Calu3 (cell line): ENCODE measurements around the gene GRIP1. TPM values are rescaled to one million over a fixed set of nuclear protein-coding genes. Genes with fewer than 3 reads are reported as not detected.
"Not testable (repeated sequence)": the region's sequence is repeated elsewhere in the genome, so short reads cannot be mapped to it uniquely, and the experiment has no call there.

ENCODE experiments used
- BruUV-seq: library from RNA; stranded (reverse); fragments of 400-500 nt; replicated peaks from 2 replicates; lab custom pipeline; 2021; lab: Mats Ljungman, UMichigan
- CTCF ChIA-PET: fragments of 300-600 bp; sonication (Branson Sonifier 250); formaldehyde crosslinking; loops from one replicate; lab custom pipeline; 2022; ENCODE audit warnings: antibody characterized with exemption; lab: Charles Lee
- DNase-seq: peaks from one replicate; pipeline ENCODE4 v3.0.0; 2022
- H3K27ac Mint-ChIP-seq: one replicate; pipeline ENCODE4 v1.8.0; 2022; ENCODE audit warnings: mixed read lengths; ENCODE audit not compliant: unreplicated experiment
- H3K27me3 Mint-ChIP-seq: one replicate; pipeline ENCODE4 v1.8.0; 2022; ENCODE audit warnings: mixed read lengths; ENCODE audit not compliant: unreplicated experiment
- H3K36me3 Mint-ChIP-seq: one replicate; pipeline ENCODE4 v1.8.0; 2022; ENCODE audit warnings: mild to moderate bottlenecking, moderate library complexity, mixed read lengths; ENCODE audit not compliant: insufficient read depth, unreplicated experiment
- H3K4me1 Mint-ChIP-seq: one replicate; pipeline ENCODE4 v1.8.0; 2022; ENCODE audit warnings: mild to moderate bottlenecking, low read depth, mixed read lengths; ENCODE audit not compliant: unreplicated experiment
- H3K4me3 Mint-ChIP-seq: one replicate; pipeline ENCODE4 v1.8.0; 2022; ENCODE audit warnings: mild to moderate bottlenecking, low read depth, moderate library complexity, mixed read lengths; ENCODE audit not compliant: unreplicated experiment
- H3K9me3 Mint-ChIP-seq: one replicate; pipeline ENCODE4 v1.8.0; 2022; ENCODE audit warnings: low read depth, mixed read lengths; ENCODE audit not compliant: unreplicated experiment
- CTCF ChIP-seq: fragments of 200-600 bp; IDR thresholded peaks from one replicate; pipeline ENCODE4 v1.8.0; 2022; ENCODE audit warnings: antibody characterized with exemption; ENCODE audit not compliant: unreplicated experiment
- intact Hi-C: fragments of 100-400 bp; cut with micrococcal nuclease; formaldehyde crosslinking; loops from one replicate; pipeline ENCODE4 v1.10.0; 2022; ENCODE audit not compliant: unreplicated experiment
- total RNA-seq: library from RNA; stranded (reverse); gene quantifications from 2 replicates; pipeline ENCODE4 v1.2.3, GENCODE V29; 2022

GRIP1 gene
- total RNA-seq, 1 experiment from 2014 or later, result 47.4 TPM

GRCh38 chr12:66500841-66501240 lies 178.0 kb downstream of the GRIP1 start:
- Mint-ChIP-seq H3K27me3 (no peaks in the 10 kb centered on the region), H3K9me3 (peaks cover 2% of the 10 kb centered on the region)
- BruUV-seq, result no TSS peak

DNA sequence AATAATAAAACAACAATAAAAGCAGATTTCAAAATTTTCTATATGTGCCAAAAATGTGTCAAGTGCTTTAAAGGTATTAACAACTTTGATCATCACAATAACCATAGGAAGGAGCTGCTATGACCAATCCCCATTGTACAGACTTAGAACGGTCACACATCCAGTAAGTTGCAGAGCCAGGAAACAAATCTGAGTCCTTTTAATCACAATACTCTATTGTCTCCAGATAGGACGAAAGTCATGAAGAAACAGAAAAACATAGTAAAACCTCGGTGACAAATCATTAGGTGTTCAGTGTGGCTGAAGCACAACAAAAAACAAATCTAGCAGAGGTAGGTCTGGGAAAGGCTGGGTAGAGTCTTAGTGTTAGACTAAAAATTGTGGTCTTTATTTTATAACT lies 178.8 kb downstream of the GRIP1 start:
- H3K27me3 Mint-ChIP-seq, result no peaks in the 10 kb centered on the region
- no peak for TF ChIP-seq CTCF
- intact Hi-C loops, result no loop called here
- peak overlapping the region; percentile 12 for H3K4me3 Mint-ChIP-seq
- peaks cover 45% of the 10 kb centered on the region for H3K4me1 Mint-ChIP-seq
- H3K36me3 Mint-ChIP-seq, result no peaks in the 10 kb centered on the region
- CTCF ChIA-PET, result no interaction called here
- peak overlapping the region; percentile 94 for H3K27ac Mint-ChIP-seq
- BruUV-seq, result no TSS peak
- peaks cover 2% of the 10 kb centered on the region for H3K9me3 Mint-ChIP-seq
- DNase-seq, result peak; percentile 15

More at GRCh38 chr12:66500841-66501240, 178.0 kb downstream of the GRIP1 start:
- no peak overlapping the region for H3K4me3 Mint-ChIP-seq
- peak overlapping the region; percentile 94 for H3K27ac Mint-ChIP-seq
- H3K36me3 Mint-ChIP-seq, result no peaks in the 10 kb centered on the region
- CTCF ChIA-PET, result no interaction called here
- intact Hi-C loops, result no loop called here
- peaks cover 45% of the 10 kb centered on the region for H3K4me1 Mint-ChIP-seq
- no peak for TF ChIP-seq CTCF
- no peak for DNase-seq

DNA sequence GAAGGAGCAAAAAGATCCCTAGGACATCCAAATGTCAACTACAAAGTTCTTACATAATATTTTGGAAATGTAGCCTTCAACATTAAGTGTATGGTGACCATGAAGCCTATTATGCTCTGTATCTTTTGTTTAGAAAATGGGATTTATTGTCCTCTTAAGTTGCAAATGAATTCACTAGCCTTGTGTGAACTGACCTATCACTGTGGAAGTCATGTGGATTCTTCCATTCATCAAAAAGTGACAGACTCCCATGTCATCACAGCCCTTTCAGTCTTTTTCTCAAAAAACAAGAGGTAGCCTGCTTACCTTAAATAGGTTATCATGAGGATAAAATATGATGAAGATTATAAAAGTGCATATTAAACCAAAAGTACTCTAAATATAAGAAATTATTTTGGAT lies 179.9 kb downstream of the GRIP1 start:
- H3K4me3 Mint-ChIP-seq, result no peak overlapping the region
- CTCF ChIA-PET, result no interaction called here
- BruUV-seq, result no TSS peak
- DNase-seq, result no peak
- no peaks in the 10 kb centered on the region for H3K27me3 Mint-ChIP-seq
- peaks cover 56% of the 10 kb centered on the region for H3K4me1 Mint-ChIP-seq
- intact Hi-C loops, result no loop called here
- peaks cover 2% of the 10 kb centered on the region for H3K9me3 Mint-ChIP-seq
- H3K27ac Mint-ChIP-seq, result peak overlapping the region; percentile 94
- no peak for TF ChIP-seq CTCF
- no peaks in the 10 kb centered on the region for H3K36me3 Mint-ChIP-seq

GRCh38 chr12:66498059-66498458 lies 180.8 kb downstream of the GRIP1 start:
- H3K27me3 Mint-ChIP-seq, H3K4me3 Mint-ChIP-seq, intact Hi-C loops, DNase-seq, H3K36me3 Mint-ChIP-seq, H3K9me3 Mint-ChIP-seq, BruUV-seq, CTCF ChIA-PET, H3K27ac Mint-ChIP-seq: not testable (repeated sequence)
- peaks cover 65% of the 10 kb centered on the region for H3K4me1 Mint-ChIP-seq

DNA sequence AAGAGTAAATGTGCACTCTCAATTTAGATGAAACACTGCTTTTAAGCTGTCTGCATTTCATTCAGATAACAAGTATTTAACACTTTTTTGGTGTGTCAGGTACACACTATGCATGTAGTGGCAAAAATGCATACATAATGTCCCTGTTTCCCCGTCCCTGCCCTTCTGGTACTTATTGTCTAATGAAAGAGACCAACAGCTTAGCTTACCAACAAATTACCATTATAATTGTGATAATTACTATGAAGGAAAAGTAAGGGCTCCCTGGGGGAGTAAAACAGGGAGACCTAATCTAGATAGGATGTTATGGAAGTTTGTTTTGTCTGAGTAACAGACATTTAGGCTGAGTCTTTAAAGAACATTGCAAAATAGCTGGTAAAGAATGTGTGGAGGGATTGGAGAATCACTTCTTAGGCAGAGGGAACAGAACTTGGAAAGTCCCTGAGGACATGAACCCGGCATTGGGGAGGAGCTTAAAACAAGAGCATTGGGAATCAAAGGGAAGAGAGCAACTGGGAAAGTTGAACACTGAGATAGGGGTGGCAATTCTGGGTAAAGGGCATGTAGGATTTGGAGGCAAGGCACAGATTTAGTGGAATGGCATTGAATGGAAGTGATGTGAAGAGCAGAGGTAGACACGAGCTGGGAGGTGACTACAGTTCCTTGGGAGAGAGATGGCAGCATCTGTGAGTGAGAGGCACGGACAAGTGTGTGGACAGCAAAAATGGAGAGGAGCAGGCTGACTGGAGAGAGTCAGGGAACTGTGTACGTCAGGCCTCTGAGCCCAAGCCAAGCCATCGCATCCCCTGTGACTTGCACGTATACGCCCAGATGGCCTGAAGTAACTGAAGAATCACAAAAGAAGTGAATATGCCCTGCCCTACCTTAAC lies 181.6 kb downstream of the GRIP1 start:
- no TSS peak for BruUV-seq
- Mint-ChIP-seq H3K27ac (peak overlapping the region; percentile 14), H3K4me1 (peaks cover 70% of the 10 kb centered on the region), H3K36me3 (no peaks in the 10 kb centered on the region), H3K4me3 (no peak overlapping the region), H3K9me3 (no peaks in the 10 kb centered on the region), H3K27me3 (no peaks in the 10 kb centered on the region)
- intact Hi-C loops, result no loop called here
- DNase-seq, result no peak
- CTCF ChIA-PET, result interaction anchor here (1.0 kb wide), 1 partner anchor 12 kb away, joined by 3 read pairs; no protein-coding TSS in a partner anchor
- no peak for TF ChIP-seq CTCF
